CD14-positive monocyte (primary cell): Measurements from ENCODE around the gene ARMC12. TPM values are rescaled to one million over a fixed set of nuclear protein-coding genes. Genes with fewer than 3 reads are reported as not detected.
A peak's percentile ranks its signal among the peaks of the same experiment; 100 is the strongest.

Experiments
- DNase-seq, 3 donors: peaks; one replicate each; pipeline ENCODE4 v3.0.0-alpha.2; 2011 to 2022
- H2AFZ ChIP-seq: 2 replicates; pipeline ENCODE4 v1.6.0; 2012; ENCODE audit warnings: mild to moderate bottlenecking, low read depth, low read length, inconsistent platforms; ENCODE audit not compliant: insufficient read depth, poor library complexity, severe bottlenecking
- H3K27ac ChIP-seq, 2 donors: 1 replicate in 1 of 2; 2 replicates in 1 of 2; pipeline ENCODE4 v1.5.1; 2012 to 2013; ENCODE audit warnings: low read length in 2 of 2, control low read depth in 1 of 2, inconsistent platforms in 1 of 2, low read depth in 1 of 2, mild to moderate bottlenecking in 1 of 2
- H3K27me3 ChIP-seq, 2 donors: one replicate each; pipeline versions ENCODE4 v1.6.0 to v1.6.1; 2011 to 2013; ENCODE audit warnings: low read length in 2 of 2; ENCODE audit not compliant: control insufficient read depth in 2 of 2, insufficient read depth in 2 of 2
- H3K36me3 ChIP-seq, 2 donors: replicated peaks in 1 of 2; 1 replicate in 1 of 2; 2 replicates in 1 of 2; pipeline versions ENCODE4 v1.5.1 to v1.6.1; 2012 to 2013; ENCODE audit warnings: low read length in 2 of 2, control low read depth in 1 of 2, inconsistent platforms in 1 of 2, mild to moderate bottlenecking in 1 of 2; ENCODE audit not compliant: insufficient read depth in 2 of 2, control insufficient read depth in 1 of 2
- H3K4me1 ChIP-seq, 2 donors: 1 replicate in 1 of 2; 2 replicates in 1 of 2; pipeline versions ENCODE4 v1.5.1 to v1.6.1; 2012 to 2013; ENCODE audit warnings: low read length in 2 of 2, control low read depth in 1 of 2, inconsistent platforms in 1 of 2, mild to moderate bottlenecking in 1 of 2, moderate library complexity in 1 of 2; ENCODE audit not compliant: insufficient read depth in 2 of 2, control insufficient read depth in 1 of 2
- H3K4me2 ChIP-seq: replicated peaks from 2 replicates; pipeline ENCODE3; 2012; ENCODE audit warnings: low read length, moderate library complexity, mild to moderate bottlenecking; ENCODE audit not compliant: poor library complexity, severe bottlenecking; ENCODE audit errors: extremely low read depth
- H3K4me3 ChIP-seq, 3 experiments: fragments of 200-600 bp in 1 of 3; sonication (generic) in 1 of 3; replicated peaks in 1 of 3; 1 replicate in 2 of 3; 2 replicates in 1 of 3; pipeline ENCODE4 v1.5.1; 2011 to 2013; ENCODE audit warnings: low read length in 3 of 3, mild to moderate bottlenecking in 3 of 3, control low read depth in 2 of 3, low read depth in 2 of 3, inconsistent platforms in 1 of 3, moderate library complexity in 1 of 3
- H3K79me2 ChIP-seq: 2 replicates; pipeline ENCODE4 v1.6.0; 2012; ENCODE audit warnings: mild to moderate bottlenecking, control low read depth, inconsistent platforms, low read length, moderate library complexity; ENCODE audit not compliant: insufficient read depth
- H3K9ac ChIP-seq: 2 replicates; pipeline ENCODE4 v1.6.0; 2017; ENCODE audit warnings: low read length, mild to moderate bottlenecking; ENCODE audit not compliant: insufficient read depth, poor library complexity, severe bottlenecking
- H3K9me3 ChIP-seq, 2 donors: replicated peaks in 1 of 2; 1 replicate in 1 of 2; 2 replicates in 1 of 2; pipeline versions ENCODE4 v1.5.1 to v1.6.1; 2012 to 2013; ENCODE audit warnings: low read length in 2 of 2, control low read depth in 1 of 2; ENCODE audit not compliant: control insufficient read depth in 1 of 2, insufficient read depth in 1 of 2
- H4K20me1 ChIP-seq: 2 replicates; pipeline ENCODE4 v1.6.0; 2012; ENCODE audit warnings: mild to moderate bottlenecking, low read length, control low read depth, moderate library complexity; ENCODE audit not compliant: insufficient read depth
- H3K27ac Mint-ChIP-seq, 7 donors: one replicate each; pipeline ENCODE4 v1.8.0; 2020; ENCODE audit warnings: mild to moderate bottlenecking in 7 of 7, mixed read lengths in 7 of 7, moderate library complexity in 6 of 7, inconsistent platforms in 2 of 7
- H3K27me3 Mint-ChIP-seq, 3 donors: one replicate each; pipeline ENCODE4 v1.8.0; 2021 to 2022; ENCODE audit warnings: low read depth in 3 of 3, mild to moderate bottlenecking in 3 of 3, mixed read lengths in 3 of 3, moderate library complexity in 3 of 3, inconsistent platforms in 1 of 3
- H3K36me3 Mint-ChIP-seq, 2 donors: one replicate each; pipeline ENCODE4 v1.8.0; 2020; ENCODE audit warnings: mixed read lengths in 2 of 2, inconsistent platforms in 1 of 2, mild to moderate bottlenecking in 1 of 2
- H3K4me1 Mint-ChIP-seq: one replicate; pipeline ENCODE4 v1.8.0; 2020; ENCODE audit warnings: mild to moderate bottlenecking, mixed read lengths
- H3K4me3 Mint-ChIP-seq, 2 donors: one replicate each; pipeline ENCODE4 v1.8.0; 2020; ENCODE audit warnings: mild to moderate bottlenecking in 2 of 2, mixed read lengths in 2 of 2, moderate library complexity in 1 of 2
- H3K9me3 Mint-ChIP-seq, 7 donors: one replicate each; pipeline ENCODE4 v1.8.0; 2020 to 2022; ENCODE audit warnings: mixed read lengths in 7 of 7, mild to moderate bottlenecking in 6 of 7, moderate library complexity in 6 of 7, inconsistent platforms in 2 of 7
- WGBS: methylation state at CpG from one replicate; pipeline ENCODE4 v1.1.5; 2013; ENCODE audit warnings: missing lambda C conversion rate; ENCODE audit not compliant: insufficient coverage; 5-methylcytosine and 5-hydroxymethylcytosine counted together
- intact Hi-C, 2 donors: fragments of 100-400 bp; cut with micrococcal nuclease; formaldehyde crosslinking; loops; one replicate each; pipeline versions ENCODE4 v1.15.0 to v1.15.1; 2023
- polyA plus RNA-seq, 3 donors: library from polyadenylated mRNA; depleted of rRNA in 1 of 3; unstranded in 2 of 3; stranded (reverse) in 1 of 3; fragments of 300-500 nt in 2 of 3; fragments of >200 nt in 1 of 3; fragmentation: Illumina TruSeq in 2 of 3; gene quantifications; 1 replicate in 2 of 3; 2 replicates in 1 of 3; pipeline ENCODE4 v1.2.3, GENCODE V29; 2012 to 2021
- TF ChIP-seq, protein P1 (sequence below): fragments of 200-600 bp; IDR thresholded peaks from one replicate; pipeline ENCODE4 v1.8.0; 2022; ENCODE audit warnings: antibody characterized with exemption, mild to moderate bottlenecking

The ARMC12 gene
- polyA plus RNA-seq, 3 donors = 2.7 TPM; not detected in 2

DNA sequence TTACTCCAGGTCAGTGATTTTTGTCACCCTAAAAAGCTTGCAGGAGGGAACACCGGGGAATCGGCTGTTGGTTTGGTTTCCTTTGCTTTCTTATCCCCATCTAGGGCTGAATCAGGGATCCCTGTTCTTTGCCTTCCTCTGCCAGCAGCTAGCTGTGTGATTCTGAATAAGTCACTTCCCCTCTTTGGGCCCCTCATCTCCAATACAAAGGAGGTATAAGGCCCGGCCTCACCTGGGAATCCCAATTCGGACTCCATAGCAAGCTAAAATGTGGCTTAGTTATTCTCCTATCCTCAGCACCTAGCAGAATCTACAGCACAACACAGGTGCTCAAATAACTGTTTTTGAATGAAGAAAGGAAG lies 18.5 kb upstream of the ARMC12 start:
- H3K4me3 Mint-ChIP-seq = peak overlapping the region; percentile 59 to 90
- peak overlapping the region; percentile 93 to 99 (median 96) for H3K27ac Mint-ChIP-seq
- H3K9me3 Mint-ChIP-seq = no peaks in the 10 kb centered on the region

DNA sequence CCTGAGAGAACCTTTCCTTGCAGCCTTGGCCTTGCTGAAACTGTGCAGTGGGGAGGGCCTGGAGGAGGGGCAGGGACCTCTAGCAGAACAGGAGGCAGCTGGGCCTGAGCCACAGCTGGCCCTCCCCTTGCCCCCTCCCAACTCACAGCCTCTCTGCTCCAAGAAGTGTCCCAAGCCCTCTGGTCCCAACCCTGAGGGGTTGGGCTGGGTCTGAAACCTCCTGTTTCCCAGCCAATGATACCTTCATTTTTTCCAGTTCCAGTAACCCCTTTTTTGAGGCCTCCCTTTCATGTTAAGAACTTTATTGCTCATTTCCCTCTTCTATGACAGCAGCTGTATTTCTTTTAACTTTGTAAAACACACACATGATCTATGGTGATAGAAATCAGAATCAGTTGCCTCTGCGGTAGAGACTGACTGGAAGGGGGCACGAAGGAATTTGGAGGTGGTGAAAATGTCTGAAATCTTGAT lies 17.9 kb upstream of the ARMC12 start:
- Histone ChIP-seq H3K9me3 (no peaks in the 10 kb centered on the region), H3K9ac (peak overlapping the region; percentile 53), H3K36me3 (no peaks in the 10 kb centered on the region), H3K4me3 (peak overlapping the region in 1 of 3 experiments; percentile 74), H3K4me2 (peak overlapping the region; percentile 76), H3K27me3 (no peaks in the 10 kb centered on the region), H3K4me1 (peaks cover 58 to 70% of the 10 kb centered on the region in 2 donors), H4K20me1 (no peaks in the 10 kb centered on the region), H3K79me2 (peaks cover 6% of the 10 kb centered on the region), H2AFZ (peak overlapping the region; percentile 77), H3K27ac (peak overlapping the region; percentile 89 to 91)
- TF ChIP-seq, protein P1, sequence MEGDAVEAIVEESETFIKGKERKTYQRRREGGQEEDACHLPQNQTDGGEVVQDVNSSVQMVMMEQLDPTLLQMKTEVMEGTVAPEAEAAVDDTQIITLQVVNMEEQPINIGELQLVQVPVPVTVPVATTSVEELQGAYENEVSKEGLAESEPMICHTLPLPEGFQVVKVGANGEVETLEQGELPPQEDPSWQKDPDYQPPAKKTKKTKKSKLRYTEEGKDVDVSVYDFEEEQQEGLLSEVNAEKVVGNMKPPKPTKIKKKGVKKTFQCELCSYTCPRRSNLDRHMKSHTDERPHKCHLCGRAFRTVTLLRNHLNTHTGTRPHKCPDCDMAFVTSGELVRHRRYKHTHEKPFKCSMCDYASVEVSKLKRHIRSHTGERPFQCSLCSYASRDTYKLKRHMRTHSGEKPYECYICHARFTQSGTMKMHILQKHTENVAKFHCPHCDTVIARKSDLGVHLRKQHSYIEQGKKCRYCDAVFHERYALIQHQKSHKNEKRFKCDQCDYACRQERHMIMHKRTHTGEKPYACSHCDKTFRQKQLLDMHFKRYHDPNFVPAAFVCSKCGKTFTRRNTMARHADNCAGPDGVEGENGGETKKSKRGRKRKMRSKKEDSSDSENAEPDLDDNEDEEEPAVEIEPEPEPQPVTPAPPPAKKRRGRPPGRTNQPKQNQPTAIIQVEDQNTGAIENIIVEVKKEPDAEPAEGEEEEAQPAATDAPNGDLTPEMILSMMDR = no peak
- peak overlapping the region; percentile 93 to 99 (median 96) for H3K27ac Mint-ChIP-seq
- WGBS = no CpG with 5 or more reads among the region's 2 CpGs
- peaks cover 73% of the 10 kb centered on the region for H3K4me1 Mint-ChIP-seq
- H3K27me3 Mint-ChIP-seq = peaks cover 2 to 3% (median 2%) of the 10 kb centered on the region in 3 donors
- intact Hi-C loops = no loop called here
- H3K36me3 Mint-ChIP-seq = peaks cover 0 to 4% of the 10 kb centered on the region in 2 donors
- no peaks in the 10 kb centered on the region for H3K9me3 Mint-ChIP-seq
- no peak for DNase-seq
- peak overlapping the region; percentile 59 to 90 for H3K4me3 Mint-ChIP-seq

More for the DNA sequence above, 18.5 kb upstream of the ARMC12 start:
- Histone ChIP-seq H3K4me3 (peak overlapping the region in 1 of 3 experiments; percentile 74), H3K9me3 (no peaks in the 10 kb centered on the region), H4K20me1 (no peaks in the 10 kb centered on the region), H3K9ac (peak overlapping the region; percentile 53), H3K4me2 (peak overlapping the region; percentile 76), H3K36me3 (no peaks in the 10 kb centered on the region), H3K79me2 (peaks cover 6% of the 10 kb centered on the region), H2AFZ (peak overlapping the region; percentile 77), H3K4me1 (peaks cover 54 to 64% of the 10 kb centered on the region in 2 donors), H3K27me3 (no peaks in the 10 kb centered on the region), H3K27ac (peak overlapping the region; percentile 89 to 91)
- H3K27me3 Mint-ChIP-seq = peaks cover 2 to 3% (median 2%) of the 10 kb centered on the region in 3 donors
- WGBS = 10% methylated on average over 2 of the region's 4 CpGs
- H3K4me1 Mint-ChIP-seq = peaks cover 67% of the 10 kb centered on the region
- intact Hi-C loops = no loop called here
- peak in 1 of 3 donors; percentile 18 for DNase-seq
- TF ChIP-seq, protein P1 = no peak
- H3K36me3 Mint-ChIP-seq = peaks cover 0 to 4% of the 10 kb centered on the region in 2 donors
